Activated gamma-delta T cell treated with anti-CD3 and anti-CD28 coated beads, Interleukin-2, amount 50 U/mL, for 16 hours (primary cell): ENCODE measurements around the gene MAP3K14.
A peak's percentile ranks its signal among the peaks of the same experiment; 100 is the strongest.
"Not testable (repeated sequence)": the region's sequence is repeated elsewhere in the genome, so short reads cannot be mapped to it uniquely, and the experiment has no call there.

Source experiments
- DNase-seq: peaks from one replicate; pipeline ENCODE4 v3.0.0-alpha.2; 2020; ENCODE audit warnings: low read depth

The MAP3K14 gene

GRCh38 chr17:45316434-45317110 lies at the start of gene MAP3K14:
Gene MAP3K14, minus strand, starts transcription at chr17:45317020. Its CDS starts 26,275 bp downstream, at chr17:45290745.
- peak; percentile 53 for DNase-seq

GRCh38 chr17:45366049-45366448 lies 49.2 kb upstream of the MAP3K14 start:
- no peak for DNase-seq

DNA sequence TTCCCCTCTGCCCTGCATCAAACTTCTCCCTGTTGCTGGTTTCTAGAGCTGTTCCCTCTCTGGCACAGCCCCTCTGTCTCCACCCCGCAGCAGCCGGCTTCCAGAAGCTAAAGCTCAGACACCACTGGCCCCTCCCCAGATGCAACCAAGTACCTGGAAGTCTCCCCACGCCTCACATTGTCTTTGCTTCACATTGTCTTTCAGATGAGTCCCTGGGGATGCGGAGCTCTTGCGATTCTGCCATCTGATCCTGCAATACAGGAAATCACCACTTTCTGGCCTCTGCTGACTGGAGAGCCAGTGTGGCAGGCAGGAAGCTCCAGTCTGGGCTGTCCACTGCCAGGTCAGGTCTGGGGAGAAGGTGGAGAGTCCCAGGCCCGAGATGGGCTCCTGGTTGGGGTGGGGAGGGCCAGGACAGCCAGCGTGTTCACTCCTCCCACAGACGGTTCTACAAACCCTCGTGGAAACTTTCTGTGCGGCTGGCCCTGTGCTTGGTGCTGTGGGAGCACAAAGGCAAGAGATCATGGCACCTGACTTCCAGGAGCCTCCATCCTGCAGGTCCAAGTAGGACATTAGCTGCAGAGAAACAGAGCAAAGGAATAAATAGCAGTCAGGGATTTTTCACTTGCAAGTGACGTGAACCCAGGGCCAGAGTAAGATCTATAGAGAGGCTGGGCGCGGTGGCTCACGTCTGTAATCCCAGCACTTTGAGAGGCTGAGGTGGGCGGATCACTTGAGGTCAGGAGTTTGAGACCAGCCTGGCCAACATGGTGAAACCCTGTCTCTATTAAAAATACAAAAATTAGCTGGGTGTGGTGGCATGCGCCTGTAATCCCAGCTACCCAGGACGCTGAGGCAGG lies 47.9 kb upstream of the MAP3K14 start:
- DNase-seq, result no peak

GRCh38 chr17:45363498-45363897 lies 46.7 kb upstream of the MAP3K14 start:
- no peak for DNase-seq

DNA sequence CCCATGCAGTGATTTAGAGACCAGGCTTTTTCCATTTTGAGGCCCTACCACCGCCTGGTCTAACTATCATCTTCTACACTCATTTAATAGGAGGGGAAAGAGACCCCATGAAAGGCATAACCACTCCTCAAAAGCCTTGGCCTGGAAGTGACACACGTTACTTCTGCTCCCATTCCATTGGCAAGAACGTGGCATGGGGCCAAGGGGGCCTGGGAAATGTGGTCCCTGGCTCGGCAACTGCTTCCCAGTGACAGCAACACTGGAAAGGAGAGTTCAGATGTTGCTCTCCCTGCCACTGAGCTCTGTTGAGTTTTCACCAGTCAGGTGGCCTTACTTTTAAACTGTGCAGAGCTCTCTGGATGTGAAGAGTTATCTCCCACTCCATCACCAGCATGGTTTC lies 45.2 kb upstream of the MAP3K14 start:
- DNase-seq, result no peak

DNA sequence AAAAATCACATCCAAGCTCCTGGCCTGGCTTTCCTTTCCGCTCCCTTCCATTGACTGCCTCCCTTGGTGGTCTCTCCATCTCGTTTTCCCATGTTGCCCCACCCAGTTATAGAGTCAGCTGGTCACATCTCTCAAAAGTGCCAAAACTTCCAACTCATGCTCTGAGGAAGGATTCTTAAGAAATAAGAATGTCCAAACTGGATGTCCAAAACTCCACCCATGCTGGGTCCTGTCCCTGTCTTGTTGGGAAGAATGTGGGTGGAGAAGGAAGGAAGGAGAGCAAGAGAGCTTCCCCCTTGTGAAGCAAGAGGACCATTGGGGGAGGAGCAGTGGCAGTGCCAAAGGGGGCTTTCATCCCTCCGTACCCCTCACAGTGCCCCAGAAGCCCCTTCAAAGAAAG lies 44.6 kb upstream of the MAP3K14 start:
- DNase-seq, result no peak

GRCh38 chr17:45357364-45357997 lies 40.7 kb upstream of the MAP3K14 start:
- DNase-seq, result no peak

DNA sequence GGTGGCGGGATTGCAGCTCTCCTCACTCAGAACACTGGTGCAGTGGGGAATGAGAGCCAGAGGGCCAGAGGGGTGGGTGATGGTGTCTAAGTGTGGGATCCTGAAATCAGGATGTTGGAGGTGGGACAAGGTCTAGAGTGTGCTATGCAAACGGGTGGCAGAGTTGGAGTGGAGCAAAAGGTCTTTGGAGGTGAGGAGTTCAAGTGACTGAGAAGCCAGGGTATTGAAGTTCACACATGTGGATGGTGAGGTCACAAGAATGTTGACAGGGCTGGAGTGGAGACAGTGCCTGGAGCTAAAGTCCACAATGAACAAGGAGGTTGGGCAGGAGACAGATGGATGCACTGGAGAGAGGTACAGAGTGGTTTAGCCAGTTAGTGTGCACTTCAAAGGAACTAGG lies 38.3 kb upstream of the MAP3K14 start:
- DNase-seq, result no peak

DNA sequence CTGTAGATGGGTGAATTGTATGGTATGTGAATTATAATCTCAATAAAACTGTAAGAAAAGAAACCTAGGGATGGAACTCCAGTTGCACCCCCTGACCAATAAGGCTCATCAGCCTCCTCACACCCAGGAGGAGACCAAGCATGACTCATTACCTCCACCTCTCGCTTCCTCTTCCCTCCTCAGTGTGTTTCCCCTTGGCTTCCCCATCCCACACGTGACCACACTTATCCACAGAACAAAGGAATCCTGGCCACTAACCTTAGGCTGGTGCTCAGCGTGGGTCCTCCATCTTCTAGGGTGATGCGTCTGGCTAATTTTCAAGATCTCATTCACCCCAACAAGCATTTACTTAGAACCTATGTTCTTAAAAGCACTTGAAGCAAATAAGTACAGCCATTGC lies 36.2 kb upstream of the MAP3K14 start:
- DNase-seq, result no peak

DNA sequence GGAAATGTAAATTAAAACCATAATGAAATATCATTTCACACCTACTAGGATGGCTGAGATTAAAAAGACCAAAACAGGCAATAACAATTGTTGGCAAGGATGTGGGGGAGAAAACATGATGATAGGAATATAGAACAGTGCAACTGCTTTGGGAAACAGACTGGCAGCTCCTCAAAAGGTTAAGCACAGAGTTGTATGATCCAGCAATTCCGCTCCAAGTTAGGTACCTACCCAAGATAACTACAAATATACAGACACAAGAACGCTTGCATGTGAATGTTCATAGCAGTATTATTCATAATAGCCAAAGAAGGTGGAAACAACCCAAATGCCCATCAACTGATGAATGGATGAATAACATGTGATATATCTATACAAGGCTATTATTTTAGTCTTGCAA lies 35.0 kb upstream of the MAP3K14 start:
- DNase-seq, result no peak

GRCh38 chr17:45347444-45347843 lies 30.6 kb upstream of the MAP3K14 start:
- DNase-seq, result no peak

DNA sequence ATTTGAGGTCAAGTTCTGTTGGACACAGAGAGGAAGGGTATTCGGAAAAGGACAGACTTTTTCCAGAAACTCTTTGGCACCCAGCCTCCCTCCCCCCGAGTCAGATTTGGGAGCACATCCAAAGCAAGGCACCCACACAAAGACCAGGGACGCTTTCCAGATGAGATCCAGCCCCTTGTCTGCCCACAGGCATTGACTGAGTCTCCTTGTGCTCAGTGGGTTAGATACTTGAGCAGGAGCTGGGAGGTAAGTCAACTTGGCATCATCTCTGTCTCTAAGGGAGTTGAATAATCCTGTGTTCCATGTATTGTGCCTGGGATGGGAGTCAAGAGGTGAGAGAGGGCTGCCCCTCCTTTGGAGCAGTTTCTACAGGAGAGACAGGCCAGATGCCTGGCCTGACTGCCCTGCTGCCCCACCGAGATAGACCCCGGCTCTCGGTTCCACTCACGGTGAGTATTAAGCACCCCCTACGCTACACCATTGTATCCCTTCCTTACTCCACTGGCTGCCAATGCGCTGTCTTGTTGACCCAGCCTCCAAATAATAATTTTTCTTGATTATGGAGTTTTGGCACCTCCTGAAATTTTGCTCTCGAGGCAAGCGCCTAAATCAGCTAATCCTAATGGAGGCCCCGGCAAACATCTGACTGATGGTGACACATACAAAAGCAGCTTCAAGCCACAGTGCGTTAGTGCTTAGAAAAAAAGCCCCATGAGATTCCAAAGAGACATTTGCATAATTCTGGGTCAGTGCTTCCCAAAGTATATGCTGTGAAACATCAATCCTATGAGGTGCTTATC lies 29.6 kb upstream of the MAP3K14 start:
- no peak for DNase-seq

GRCh38 chr17:45345554-45346215 lies 28.9 kb upstream of the MAP3K14 start:
- DNase-seq, result no peak

DNA sequence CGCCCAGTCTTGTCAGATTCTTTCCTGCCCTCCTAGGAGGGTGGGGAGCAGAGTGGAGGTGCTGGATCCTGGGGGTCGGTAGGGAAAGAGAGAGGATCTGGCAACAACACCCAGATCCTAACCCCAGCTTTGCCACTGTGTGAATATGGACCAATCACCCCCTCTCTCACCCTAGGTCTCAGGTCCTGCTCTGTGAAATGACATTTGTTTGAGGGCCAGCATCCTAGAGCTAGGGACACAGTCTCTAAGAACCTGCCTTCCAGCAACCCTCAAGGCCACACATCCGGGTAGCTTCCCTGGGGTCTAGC lies 28.4 kb upstream of the MAP3K14 start:
- no peak for DNase-seq

- DNase-seq, result not testable (repeated sequence)
These were observed 27.3 kb upstream of the MAP3K14 start for GRCh38 chr17:45343967-45344664.

DNA sequence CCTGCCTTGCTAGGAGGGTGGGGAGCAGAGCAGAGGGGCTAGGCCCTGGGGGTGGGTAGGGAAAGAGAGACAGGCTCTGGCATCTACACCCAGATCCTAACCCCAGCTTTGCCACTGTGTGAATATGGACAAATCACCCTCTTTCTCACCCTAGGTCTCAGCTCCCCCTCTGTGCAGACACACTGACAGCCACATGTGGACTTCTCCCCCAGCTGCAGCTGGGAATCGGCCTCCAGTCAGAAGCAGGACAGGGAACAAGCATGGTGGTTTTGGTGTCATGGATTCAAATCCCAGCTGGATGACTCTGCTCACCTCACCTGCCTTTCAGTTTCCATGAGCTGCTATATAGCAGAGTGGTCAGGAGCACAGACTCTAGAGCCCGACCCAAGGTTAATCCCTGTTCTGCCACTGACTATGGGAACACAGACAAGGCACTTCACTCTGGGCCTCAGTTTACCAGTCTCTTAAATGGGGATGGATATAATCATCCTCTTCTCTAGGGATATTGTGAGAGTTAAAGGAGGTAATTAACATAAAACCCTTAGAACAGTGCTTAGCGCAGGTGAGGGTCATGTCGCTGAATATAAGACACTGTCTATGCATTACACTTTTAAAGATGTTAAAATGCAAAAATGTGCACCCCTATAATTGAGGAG lies 26.2 kb upstream of the MAP3K14 start:
- DNase-seq, result no peak

GRCh38 chr17:45342306-45342705 lies 25.5 kb upstream of the MAP3K14 start:
- DNase-seq, result no peak

DNA sequence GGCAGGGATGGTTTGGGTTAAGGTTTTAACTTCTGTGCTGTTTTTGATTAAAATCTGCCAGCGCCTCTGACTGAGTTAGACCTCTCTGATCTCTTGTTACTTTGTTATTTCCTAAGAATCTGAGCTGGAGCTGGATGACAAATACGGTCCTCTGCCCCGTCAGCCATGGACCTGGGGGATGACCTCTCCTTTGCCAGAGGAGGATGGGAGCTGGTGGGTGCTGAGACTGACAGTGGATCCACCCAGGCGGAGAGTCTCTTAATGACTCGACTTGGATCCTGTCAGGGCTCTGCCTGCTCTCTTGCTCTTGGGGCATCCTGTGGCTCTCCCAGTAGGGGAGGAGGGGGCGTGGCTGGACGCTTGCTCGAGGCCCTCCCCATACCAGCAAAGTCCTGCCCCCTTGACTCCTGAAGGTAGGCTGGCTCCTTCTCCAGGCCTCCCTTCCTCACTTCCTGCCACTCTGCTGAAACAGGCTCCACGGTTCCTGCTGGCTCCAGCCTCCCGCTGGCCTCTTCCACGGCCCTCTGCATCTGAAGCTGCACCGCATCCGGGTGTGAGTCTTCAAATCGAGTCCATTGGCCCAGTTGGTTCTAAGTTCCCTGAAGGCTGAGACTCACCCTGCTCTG lies 24.8 kb upstream of the MAP3K14 start:
- no peak for DNase-seq

DNA sequence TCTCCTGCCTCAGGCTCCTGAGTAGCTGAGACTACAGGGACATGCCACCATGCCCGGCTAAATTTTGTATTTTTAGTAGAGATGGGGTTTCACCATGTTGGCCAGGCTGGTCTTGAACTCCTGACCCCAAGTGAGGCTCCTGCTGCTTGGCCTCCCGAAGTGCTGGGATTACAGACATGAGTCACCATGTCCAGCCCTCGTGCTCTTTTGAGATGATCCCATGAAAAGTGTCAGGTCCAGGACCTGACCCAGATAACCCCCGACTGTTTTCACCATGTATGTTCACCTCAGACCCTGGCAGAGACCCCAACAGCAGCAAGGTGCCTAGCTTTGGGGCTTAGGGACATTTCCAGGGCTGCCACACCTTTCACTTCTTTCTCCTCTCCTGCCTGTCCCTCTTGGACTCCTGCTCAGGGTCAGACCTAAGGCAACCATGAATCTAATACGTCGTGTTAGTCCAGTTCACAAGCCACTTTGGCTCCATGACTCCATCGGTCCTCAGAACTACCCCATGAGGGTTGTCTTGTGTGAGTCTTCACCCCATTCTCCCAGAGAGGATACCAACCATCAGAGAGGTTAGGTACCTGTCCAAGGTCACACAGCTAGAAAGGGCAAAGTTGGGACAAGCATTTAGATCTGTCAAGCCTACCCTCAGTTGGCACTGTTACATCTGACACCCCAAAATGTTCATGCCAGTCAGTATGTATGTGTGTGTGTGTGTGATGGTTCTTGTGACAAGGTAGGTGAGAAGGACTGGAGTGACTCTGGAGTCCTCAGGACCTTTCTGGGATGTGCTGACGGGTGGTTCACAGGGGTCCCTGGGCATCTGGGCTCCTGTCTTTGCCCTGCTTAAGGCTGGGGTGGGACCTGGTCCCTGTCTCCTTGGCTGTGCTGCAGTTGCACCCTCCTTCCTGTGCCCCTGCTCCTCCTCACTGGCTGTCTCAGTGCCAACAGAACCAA lies 23.1 kb upstream of the MAP3K14 start:
- DNase-seq, result no peak
